Psoas muscle (tissue), 8 donors: ENCODE measurements around the gene VAMP7. TPM values are rescaled to one million over a fixed set of nuclear protein-coding genes. Genes with fewer than 3 reads are reported as not detected.
"Not testable (repeated sequence)": the region's sequence is repeated elsewhere in the genome, so short reads cannot be mapped to it uniquely, and the experiment has no call there.

ENCODE experiments used
- ATAC-seq, 4 donors: fragments of 200-7000 bp; cut with Tn5 transposase; one replicate each; pipeline ENCODE4 v1.9.1; 2020; ENCODE audit warnings: moderate library complexity in 3 of 4, mild to moderate bottlenecking in 2 of 4
- DNase-seq, 2 donors: peaks; one replicate each; pipeline ENCODE4 v3.0.0-alpha.2; 2020
- H3K27ac ChIP-seq: fragments of 200-600 bp; one replicate; pipeline ENCODE4 v1.8.0; 2022
- H3K27me3 ChIP-seq, 3 donors: fragments of 200-600 bp in 1 of 3; one replicate each; pipeline versions ENCODE4 v1.6.1 to v1.8.0; 2013 to 2022; ENCODE audit warnings: low read length in 2 of 3, mild to moderate bottlenecking in 2 of 3, moderate library complexity in 1 of 3; ENCODE audit not compliant: insufficient read depth in 3 of 3
- H3K36me3 ChIP-seq, 2 donors: fragments of 200-600 bp in 1 of 2; one replicate each; pipeline versions ENCODE4 v1.6.1 to v1.8.0; 2013 to 2022; ENCODE audit warnings: low read depth in 1 of 2, mild to moderate bottlenecking in 1 of 2, moderate library complexity in 1 of 2; ENCODE audit not compliant: insufficient read depth in 1 of 2
- H3K4me1 ChIP-seq: fragments of 200-600 bp; one replicate; pipeline ENCODE4 v1.8.0; 2022
- H3K4me3 ChIP-seq: fragments of 200-600 bp; one replicate; pipeline ENCODE4 v1.8.0; 2022; ENCODE audit warnings: mild to moderate bottlenecking
- H3K9me3 ChIP-seq: fragments of 200-600 bp; one replicate; pipeline ENCODE4 v1.8.0; 2022
- CTCF ChIP-seq: fragments of 200-600 bp; IDR thresholded peaks from one replicate; pipeline ENCODE4 v1.8.0; 2022; ENCODE audit warnings: antibody characterized with exemption
- WGBS, 3 donors: extraction: QIAGEN DNeasy Blood & Tissue Kit; methylation state at CpG; one replicate each; pipeline versions ENCODE4 v1.1.6 to v1.1.7; 2013; 5-methylcytosine and 5-hydroxymethylcytosine counted together
- intact Hi-C, 2 donors: fragments of 100-400 bp; cut with DNase I; formaldehyde crosslinking; loops; one replicate each; pipeline versions ENCODE4 v1.11.0 to v1.14.2; 2022
- polyA plus RNA-seq, 3 donors: library from polyadenylated mRNA; stranded (reverse); fragments of 200-250 nt; gene quantifications; one replicate each; pipeline ENCODE4 v1.2.3, GENCODE V29; 2013
- total RNA-seq, 4 donors: library from RNA; stranded (reverse); fragmentation: NEBNext Ultra II Directional in 2 of 4; extraction: Animal tissue kit (Norgen Biotek cat#: 25700) in 2 of 4; gene quantifications; one replicate each; pipeline versions ENCODE4 v1.2.1 to v1.2.4, GENCODE V29; 2021 to 2023
- donor health status: healthy with polysubstance abuse.
- donor health status: DM: no; HTN: no; CAD: no; lungs with moderate emphysema.
- donor health status: Bipolar disorder and iron deficiency.
- donor health status: healthy.
- donor health status: DM: yes; HTN: yes; CAD: no.
- donor health status: DM: no; HTN: no; CAD: no.
- donor health status: DM: no; HTN: no; CAD: no.
- donor health status: DM: yes; HTN: yes; CAD: no.

Gene VAMP7
- total and polyA plus RNA-seq, 7 donors = 18.4 to 55.0 (median 25.2) TPM

GRCh38 chrX:155893521-155893920 lies 12.4 kb downstream of the VAMP7 start:
- ATAC-seq = no peak
- Histone ChIP-seq H3K4me1 (peaks cover under 1% of the 10 kb centered on the region), H3K27me3 (no peaks in the 10 kb centered on the region), H3K27ac (no peak overlapping the region), H3K9me3 (no peaks in the 10 kb centered on the region), H3K4me3 (no peak overlapping the region), H3K36me3 (peaks cover 0 to 32% of the 10 kb centered on the region in 2 donors)
- no peak for TF ChIP-seq CTCF
- WGBS, 3 donors = 45 to 62% (median 45%) methylated on average over 3 of the region's 3 CpGs
- intact Hi-C loops = no loop called here
- DNase-seq = no peak

- Histone ChIP-seq H3K4me3 (no peak overlapping the region), H3K9me3 (no peaks in the 10 kb centered on the region), H3K4me1 (no peaks in the 10 kb centered on the region), H3K36me3 (peaks cover 0 to 48% of the 10 kb centered on the region in 2 donors), H3K27ac (no peak overlapping the region), H3K27me3 (no peaks in the 10 kb centered on the region)
- DNase-seq (no peak), ATAC-seq (no peak)
- 74 to 77% (median 76%) methylated on average over 4 of the region's 4 CpGs for WGBS, 3 donors
- intact Hi-C loops = no loop called here
- TF ChIP-seq CTCF = no peak
Observed at GRCh38 chrX:155896512-155896911, 15.4 kb downstream of the VAMP7 start.

GRCh38 chrX:155899366-155899765 lies 18.2 kb downstream of the VAMP7 start:
- ATAC-seq (no peak), DNase-seq (no peak)
- TF ChIP-seq CTCF = no peak
- H3K4me1 ChIP-seq = no peaks in the 10 kb centered on the region
- H3K27me3 ChIP-seq = no peaks in the 10 kb centered on the region
- no peak overlapping the region for H3K4me3 ChIP-seq
- intact Hi-C loops = no loop called here
- H3K36me3 ChIP-seq = peaks cover 0 to 48% of the 10 kb centered on the region in 2 donors
- WGBS, 3 donors = 70 to 79% (median 73%) methylated on average over 3 of the region's 3 CpGs
- no peaks in the 10 kb centered on the region for H3K9me3 ChIP-seq
- no peak overlapping the region for H3K27ac ChIP-seq

GRCh38 chrX:155900765-155901164 lies 19.6 kb downstream of the VAMP7 start:
- Histone ChIP-seq H3K9me3 (no peaks in the 10 kb centered on the region), H3K4me3 (no peak overlapping the region), H3K27me3 (no peaks in the 10 kb centered on the region), H3K27ac (no peak overlapping the region), H3K4me1 (no peaks in the 10 kb centered on the region), H3K36me3 (peaks cover 0 to 41% of the 10 kb centered on the region in 2 donors)
- ATAC-seq (no peak), DNase-seq (no peak)
- TF ChIP-seq CTCF = no peak
- intact Hi-C loops = no loop called here
- WGBS, 3 donors = 90 to 94% (median 93%) methylated on average over 2 of the region's 2 CpGs

- ATAC-seq, intact Hi-C loops, H3K27ac ChIP-seq, DNase-seq, H3K4me1 ChIP-seq, H3K4me3 ChIP-seq, H3K36me3 ChIP-seq, H3K27me3 ChIP-seq: not testable (repeated sequence)
- 92 to 95% (median 95%) methylated on average over 14 to 26 of the region's 26 CpGs for WGBS, 3 donors
- H3K9me3 ChIP-seq = peaks cover 11% of the 10 kb centered on the region
Observed at GRCh38 chrX:155907661-155908060, 26.5 kb downstream of the VAMP7 start.
